MM.1S (cell line): ENCODE data around the gene DCDC2C.

Experiments used
- DNase-seq: peaks from one replicate; pipeline ENCODE4 v3.0.0-alpha.2; 2015
- H2AFZ ChIP-seq: fragments of 300-600 bp; sonication (generic); 2 replicates; pipeline ENCODE4 v1.6.0; 2016; ENCODE audit warnings: antibody characterized with exemption, low read length
- H3F3A ChIP-seq: fragments of 300-600 bp; sonication (generic); 2 replicates; pipeline ENCODE4 v1.6.1; 2016; ENCODE audit warnings: mild to moderate bottlenecking, antibody characterized with exemption, low read length, moderate library complexity, mixed read lengths; ENCODE audit not compliant: insufficient read depth
- H3K27ac ChIP-seq: fragments of 300-600 bp; sonication (generic); 2 replicates; pipeline ENCODE4 v1.5.1; 2016; ENCODE audit warnings: mild to moderate bottlenecking, low read length
- H3K27me3 ChIP-seq: fragments of 300-600 bp; sonication (generic); replicated peaks from 2 replicates; pipeline ENCODE4 v1.6.0; 2016; ENCODE audit warnings: low read length; ENCODE audit not compliant: insufficient read depth
- H3K36me3 ChIP-seq: fragments of 300-600 bp; sonication (generic); replicated peaks from 2 replicates; pipeline ENCODE4 v1.6.1; 2016; ENCODE audit warnings: mild to moderate bottlenecking, low read length, mixed read lengths; ENCODE audit not compliant: insufficient read depth
- H3K4me1 ChIP-seq: fragments of 300-600 bp; sonication (generic); 2 replicates; pipeline ENCODE4 v1.6.1; 2016; ENCODE audit warnings: low read length, mixed read lengths
- H3K4me2 ChIP-seq: fragments of 300-600 bp; sonication (generic); 2 replicates; pipeline ENCODE4 v1.6.0; 2016; ENCODE audit warnings: low read depth, low read length
- H3K4me3 ChIP-seq: fragments of 300-600 bp; sonication (generic); 2 replicates; pipeline ENCODE4 v1.5.1; 2016; ENCODE audit warnings: low read length, mixed read lengths
- H3K79me2 ChIP-seq: fragments of 300-600 bp; sonication (generic); 2 replicates; pipeline ENCODE4 v1.6.1; 2016; ENCODE audit warnings: mixed run types, low read length, mixed read lengths
- H3K9ac ChIP-seq: fragments of 300-600 bp; sonication (generic); 2 replicates; pipeline ENCODE4 v1.6.1; 2016; ENCODE audit warnings: low read length, mixed read lengths
- H3K9me2 ChIP-seq: fragments of 300-600 bp; sonication (generic); replicated peaks from 2 replicates; pipeline ENCODE4 v1.6.1; 2016; ENCODE audit warnings: mild to moderate bottlenecking, low read length, mixed read lengths; ENCODE audit not compliant: insufficient read depth
- H3K9me3 ChIP-seq: fragments of 300-600 bp; sonication (generic); replicated peaks from 2 replicates; pipeline ENCODE4 v1.6.1; 2016; ENCODE audit warnings: mild to moderate bottlenecking, low read length, mixed read lengths; ENCODE audit not compliant: insufficient read depth
- H4K20me1 ChIP-seq: fragments of 300-600 bp; sonication (generic); 2 replicates; pipeline ENCODE4 v1.6.1; 2016; ENCODE audit warnings: mild to moderate bottlenecking, low read length, moderate library complexity, mixed read lengths; ENCODE audit not compliant: insufficient read depth
- EZH2 ChIP-seq: fragments of 300-600 bp; sonication (generic); optimal IDR thresholded peaks from 2 replicates; pipeline ENCODE3; 2017; ENCODE audit warnings: low read depth, mild to moderate bottlenecking, antibody characterized with exemption, low read length, mixed read lengths
- EZH2phosphoT487 ChIP-seq: fragments of 300-600 bp; sonication (generic); IDR thresholded peaks from 2 replicates; pipeline ENCODE4 v1.6.1; 2018; ENCODE audit warnings: antibody characterized with exemption, low read length
- TF ChIP-seq, protein P1 (sequence below): fragments of 300-600 bp; sonication (generic); IDR thresholded peaks from 2 replicates; pipeline ENCODE4 v1.5.1; 2016; ENCODE audit warnings: antibody characterized with exemption, low read length, mixed read lengths

DCDC2C gene

DNA sequence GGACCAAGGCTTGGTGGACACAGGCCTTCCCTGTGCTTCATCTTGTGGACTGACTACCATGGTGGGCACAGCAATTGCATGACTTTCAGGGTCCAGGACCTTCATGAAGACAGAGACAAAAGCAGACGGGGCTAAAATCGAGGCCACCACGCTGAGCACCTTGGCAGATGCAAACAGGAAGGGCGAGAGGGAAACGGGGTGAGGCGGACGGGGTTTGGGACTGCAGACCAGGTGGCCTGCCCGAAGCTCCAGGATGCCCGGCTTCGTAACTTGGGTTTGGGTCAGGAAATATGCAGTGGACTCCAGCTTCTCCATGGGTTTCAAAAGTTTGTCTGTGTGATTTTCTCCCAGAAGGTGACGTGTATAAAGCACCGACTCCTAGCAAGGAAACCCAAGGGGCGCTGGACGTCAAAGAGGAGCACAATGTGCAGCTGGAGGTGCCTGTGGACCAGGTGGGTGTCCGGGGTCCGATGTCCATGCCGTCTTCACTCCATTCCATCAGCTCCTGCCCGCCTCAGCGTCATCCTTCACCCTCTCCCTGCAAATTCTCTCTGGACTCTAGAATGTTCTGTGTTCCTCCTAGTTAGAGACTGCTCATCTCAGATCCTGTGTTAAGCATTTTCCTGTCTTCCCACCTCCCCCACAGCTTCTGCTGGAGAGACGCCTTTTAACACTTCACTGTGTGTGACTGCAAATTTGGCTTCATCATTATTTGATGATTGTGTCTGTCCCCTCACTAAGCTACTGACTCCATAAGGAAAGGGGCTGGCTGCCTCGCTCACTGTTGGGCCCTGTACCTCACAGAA is 65.8 kb downstream of the DCDC2C start:
- Histone ChIP-seq H3K4me3 (no peak overlapping the region), H3K27ac (no peak overlapping the region), H3K4me2 (no peak overlapping the region), H3K9me2 (no peaks in the 10 kb centered on the region), H2AFZ (no peak overlapping the region), H3K79me2 (no peaks in the 10 kb centered on the region), H3K4me1 (no peaks in the 10 kb centered on the region), H4K20me1 (no peaks in the 10 kb centered on the region), H3K36me3 (no peaks in the 10 kb centered on the region), H3F3A (no peaks in the 10 kb centered on the region), H3K9me3 (no peaks in the 10 kb centered on the region), H3K9ac (no peak overlapping the region), H3K27me3 (no peaks in the 10 kb centered on the region)
- no peak for TF ChIP-seq EZH2phosphoT487
- TF ChIP-seq, protein P1, sequence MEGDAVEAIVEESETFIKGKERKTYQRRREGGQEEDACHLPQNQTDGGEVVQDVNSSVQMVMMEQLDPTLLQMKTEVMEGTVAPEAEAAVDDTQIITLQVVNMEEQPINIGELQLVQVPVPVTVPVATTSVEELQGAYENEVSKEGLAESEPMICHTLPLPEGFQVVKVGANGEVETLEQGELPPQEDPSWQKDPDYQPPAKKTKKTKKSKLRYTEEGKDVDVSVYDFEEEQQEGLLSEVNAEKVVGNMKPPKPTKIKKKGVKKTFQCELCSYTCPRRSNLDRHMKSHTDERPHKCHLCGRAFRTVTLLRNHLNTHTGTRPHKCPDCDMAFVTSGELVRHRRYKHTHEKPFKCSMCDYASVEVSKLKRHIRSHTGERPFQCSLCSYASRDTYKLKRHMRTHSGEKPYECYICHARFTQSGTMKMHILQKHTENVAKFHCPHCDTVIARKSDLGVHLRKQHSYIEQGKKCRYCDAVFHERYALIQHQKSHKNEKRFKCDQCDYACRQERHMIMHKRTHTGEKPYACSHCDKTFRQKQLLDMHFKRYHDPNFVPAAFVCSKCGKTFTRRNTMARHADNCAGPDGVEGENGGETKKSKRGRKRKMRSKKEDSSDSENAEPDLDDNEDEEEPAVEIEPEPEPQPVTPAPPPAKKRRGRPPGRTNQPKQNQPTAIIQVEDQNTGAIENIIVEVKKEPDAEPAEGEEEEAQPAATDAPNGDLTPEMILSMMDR, result no peak
- TF ChIP-seq EZH2, result no peak
- no peak for DNase-seq

DNA sequence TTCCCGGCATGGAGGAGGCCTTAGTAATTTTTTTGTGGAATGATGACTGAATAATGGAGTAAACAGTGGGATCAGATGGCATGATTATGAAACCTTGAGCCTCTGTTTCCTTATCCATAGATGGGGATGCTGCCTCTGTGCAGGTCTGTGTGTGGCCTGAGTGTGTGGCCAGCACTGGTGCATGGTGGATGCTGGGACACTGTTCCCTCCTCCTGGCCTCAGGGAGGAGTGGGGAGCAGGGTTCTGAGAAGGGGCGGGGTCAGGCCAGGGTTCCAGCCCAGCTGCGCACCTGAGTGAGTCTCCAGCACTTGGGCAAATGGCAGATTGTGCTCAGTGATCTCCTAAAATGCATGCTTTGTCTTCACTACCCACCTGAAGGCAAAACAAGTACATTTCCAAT is 66.4 kb downstream of the DCDC2C start:
- Histone ChIP-seq H3K4me1 (no peaks in the 10 kb centered on the region), H2AFZ (no peak overlapping the region), H3K9me3 (no peaks in the 10 kb centered on the region), H3K4me3 (no peak overlapping the region), H3K36me3 (no peaks in the 10 kb centered on the region), H3K9ac (no peak overlapping the region), H3F3A (no peaks in the 10 kb centered on the region), H3K27me3 (no peaks in the 10 kb centered on the region), H3K79me2 (no peaks in the 10 kb centered on the region), H4K20me1 (no peaks in the 10 kb centered on the region), H3K9me2 (no peaks in the 10 kb centered on the region), H3K27ac (no peak overlapping the region), H3K4me2 (no peak overlapping the region)
- DNase-seq, result no peak
- TF ChIP-seq EZH2phosphoT487 (no peak), EZH2 (no peak)
- TF ChIP-seq, protein P1, result no peak

DNA sequence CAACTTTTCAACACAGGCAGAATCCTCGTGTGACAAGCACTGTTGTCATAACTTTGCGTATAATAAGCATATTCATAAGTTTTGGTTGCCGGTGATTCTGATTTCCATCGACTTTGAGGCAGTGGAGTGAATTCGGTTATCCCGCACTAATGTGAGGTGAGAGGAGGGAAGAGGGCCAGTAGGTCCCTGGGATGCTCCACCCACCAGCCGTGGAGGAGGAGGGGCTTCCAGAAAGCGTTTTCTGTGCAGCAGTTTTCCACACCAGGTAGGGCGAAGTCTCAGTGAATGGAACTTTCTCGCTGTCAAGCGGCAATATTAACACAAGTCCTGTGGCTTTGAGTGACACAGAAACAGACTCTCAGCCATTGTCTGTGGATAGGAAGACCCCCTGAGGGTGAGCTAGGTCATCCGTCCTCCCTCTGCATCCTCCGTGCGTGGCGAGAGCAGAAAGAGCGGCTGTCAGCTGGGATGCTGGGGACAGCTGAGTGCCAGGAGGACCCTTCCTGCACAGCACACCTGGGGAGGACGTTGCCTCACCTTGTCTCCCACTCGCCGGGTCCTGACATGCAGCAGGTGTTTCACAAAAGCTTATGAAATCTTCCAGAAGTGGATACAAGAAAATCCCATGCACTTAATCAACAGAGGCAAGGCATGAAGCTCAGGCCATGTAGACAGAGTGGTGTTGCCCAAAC is 67.5 kb downstream of the DCDC2C start:
- TF ChIP-seq, protein P1, result no peak
- TF ChIP-seq EZH2phosphoT487, result no peak
- TF ChIP-seq EZH2, result no peak
- no peak overlapping the region for H3K4me3 ChIP-seq
- H3K36me3 ChIP-seq, result no peaks in the 10 kb centered on the region
- no peaks in the 10 kb centered on the region for H3K9me3 ChIP-seq
- no peak for DNase-seq
- H3K9ac ChIP-seq, result no peak overlapping the region
- no peak overlapping the region for H3K4me2 ChIP-seq
- H3K9me2 ChIP-seq, result no peaks in the 10 kb centered on the region
- H3F3A ChIP-seq, result no peaks in the 10 kb centered on the region
- H3K79me2 ChIP-seq, result no peaks in the 10 kb centered on the region
- no peaks in the 10 kb centered on the region for H4K20me1 ChIP-seq
- H3K27ac ChIP-seq, result no peak overlapping the region
- H3K27me3 ChIP-seq, result no peaks in the 10 kb centered on the region
- no peaks in the 10 kb centered on the region for H3K4me1 ChIP-seq
- H2AFZ ChIP-seq, result no peak overlapping the region
